DMS79 treated with DMSO at 0.1 percent for 48 hours (cell line): ENCODE results near the gene STK10.

Experiments
- DNase-seq: peaks from one replicate; lab custom pipeline; 2025; lab: John Stamatoyannopoulos, UW

Gene STK10

GRCh38 chr5:172142709-172143215 lies 45.3 kb downstream of the STK10 start:
- DNase-seq: no peak

- no peak for DNase-seq
Observed at GRCh38 chr5:172141949-172142319, 46.1 kb downstream of the STK10 start.

DNA sequence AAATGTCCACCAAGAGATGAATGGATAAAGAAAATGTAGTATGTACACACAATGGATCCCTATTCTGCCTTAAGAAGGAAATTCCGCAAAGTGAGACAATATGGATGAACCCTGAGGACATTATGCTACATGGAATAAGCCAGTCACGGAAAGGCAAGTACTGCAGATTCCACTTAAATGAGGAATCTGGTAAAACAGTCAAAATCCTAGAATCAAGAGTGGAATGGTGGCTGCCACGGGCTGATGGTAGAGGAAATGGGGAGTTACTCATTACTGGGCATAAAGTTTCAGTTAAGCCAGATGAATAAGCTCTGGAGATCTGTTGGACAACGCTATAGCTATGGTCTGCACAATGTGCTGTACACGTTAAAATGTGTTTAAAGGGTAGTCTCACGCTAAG lies 47.2 kb downstream of the STK10 start:
- DNase-seq: no peak

- no peak for DNase-seq
Observed at GRCh38 chr5:172140120-172140519, 47.9 kb downstream of the STK10 start.

- DNase-seq: no peak
Observed at GRCh38 chr5:172137046-172137445, 51.0 kb downstream of the STK10 start.

DNA sequence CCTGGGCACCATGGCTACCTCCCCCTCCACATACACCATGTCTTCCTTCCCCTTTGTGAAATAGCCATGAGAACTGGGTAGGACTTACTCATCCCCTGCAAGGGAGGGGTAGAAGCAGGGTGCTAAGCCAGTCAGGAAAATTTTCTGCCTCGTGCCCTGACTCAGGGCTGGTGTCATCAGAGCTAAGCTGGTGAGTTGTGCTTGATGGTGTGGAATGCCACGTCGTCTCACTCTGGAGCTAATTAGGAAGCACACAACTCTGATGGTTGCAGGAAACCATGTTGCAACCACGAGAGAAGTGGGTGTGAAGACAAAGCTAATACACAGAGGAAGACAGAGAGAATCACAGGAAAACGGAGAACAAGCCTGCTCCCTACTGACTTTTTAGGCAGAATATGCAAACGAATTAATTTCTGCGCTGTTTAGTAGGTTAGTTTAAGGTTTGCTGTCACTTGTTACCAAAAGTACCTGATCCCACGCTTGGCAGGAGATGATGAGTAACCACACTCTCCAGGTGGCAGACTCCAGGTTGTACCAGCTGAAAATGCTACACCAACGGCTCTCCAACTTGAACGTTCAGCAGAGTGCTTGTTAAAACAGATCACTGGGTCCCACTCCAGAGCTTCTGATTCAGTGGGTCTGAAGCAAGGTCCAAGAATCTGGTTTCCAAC lies 54.5 kb downstream of the STK10 start:
- no peak for DNase-seq

DNA sequence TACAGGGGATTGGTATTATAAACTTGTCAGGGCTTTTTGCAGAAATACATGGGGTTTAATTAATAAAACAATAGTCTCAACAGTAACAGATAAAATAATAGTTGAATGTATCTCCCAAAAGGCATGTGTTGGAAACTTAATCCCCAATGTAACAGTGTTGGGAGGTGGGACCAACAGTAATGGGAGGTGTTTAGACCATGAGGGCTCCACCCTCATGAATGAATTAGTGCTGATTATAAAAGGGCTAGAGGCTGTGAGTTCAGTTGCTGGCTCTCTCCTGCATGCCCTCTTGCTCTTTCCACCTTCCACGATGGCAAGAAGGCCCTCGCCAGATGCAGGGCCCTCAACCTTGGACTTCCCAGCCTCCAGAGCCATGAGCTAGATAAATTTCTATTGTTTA lies 56.3 kb downstream of the STK10 start:
- DNase-seq: no peak

DNA sequence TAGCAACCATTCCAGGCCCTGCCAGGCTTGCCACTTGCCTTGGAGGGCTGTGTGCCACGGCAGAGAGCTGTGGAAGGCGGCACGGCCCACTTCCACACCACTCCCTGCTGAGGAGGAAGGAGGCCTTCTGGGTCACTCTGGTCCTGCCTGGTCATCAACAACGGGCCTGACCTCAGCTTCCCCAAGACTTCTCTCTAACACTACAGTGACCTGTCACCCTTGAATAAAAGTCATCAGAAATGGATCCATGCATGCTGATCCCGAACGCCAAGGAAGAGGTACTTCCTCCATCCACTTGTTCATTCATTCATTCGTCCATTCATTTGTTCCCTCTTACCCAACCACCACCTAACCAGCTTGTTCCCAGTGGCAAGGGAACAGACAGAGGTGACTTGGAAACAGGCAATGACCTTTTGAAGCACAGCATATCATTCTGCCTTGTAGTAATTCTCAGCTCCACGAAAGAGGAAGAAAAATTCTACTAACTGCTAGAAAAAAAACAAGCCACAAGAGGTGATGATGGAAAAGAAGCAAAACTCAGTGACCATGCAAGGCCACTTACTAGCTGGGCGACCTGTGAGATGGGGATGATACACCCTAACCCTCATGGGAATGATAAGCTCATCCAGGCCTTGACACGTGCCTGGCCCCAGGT lies 58.6 kb downstream of the STK10 start:
- DNase-seq: no peak

DNA sequence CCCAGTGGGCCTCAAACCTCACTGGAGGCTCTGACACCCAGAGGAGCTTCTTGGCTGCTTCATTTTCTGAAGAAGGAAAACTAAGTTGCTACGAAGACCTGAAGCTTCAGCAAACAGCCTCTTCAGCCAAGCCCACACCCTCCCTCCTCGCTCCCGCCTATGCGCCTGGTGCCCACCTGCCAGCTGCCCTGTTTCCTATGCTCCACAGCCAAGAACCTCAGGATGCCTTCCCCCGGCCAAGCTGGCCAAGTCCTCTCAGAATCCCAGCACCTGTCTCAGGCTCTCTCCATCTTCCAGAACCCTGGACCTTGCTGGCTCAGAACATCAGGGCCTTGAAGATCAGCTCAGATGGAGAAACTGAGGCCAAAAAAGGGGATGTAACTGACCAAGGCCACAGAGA lies 60.4 kb downstream of the STK10 start:
- no peak for DNase-seq

- DNase-seq: no peak
Observed at GRCh38 chr5:172123269-172123692, 64.7 kb downstream of the STK10 start.

DNA sequence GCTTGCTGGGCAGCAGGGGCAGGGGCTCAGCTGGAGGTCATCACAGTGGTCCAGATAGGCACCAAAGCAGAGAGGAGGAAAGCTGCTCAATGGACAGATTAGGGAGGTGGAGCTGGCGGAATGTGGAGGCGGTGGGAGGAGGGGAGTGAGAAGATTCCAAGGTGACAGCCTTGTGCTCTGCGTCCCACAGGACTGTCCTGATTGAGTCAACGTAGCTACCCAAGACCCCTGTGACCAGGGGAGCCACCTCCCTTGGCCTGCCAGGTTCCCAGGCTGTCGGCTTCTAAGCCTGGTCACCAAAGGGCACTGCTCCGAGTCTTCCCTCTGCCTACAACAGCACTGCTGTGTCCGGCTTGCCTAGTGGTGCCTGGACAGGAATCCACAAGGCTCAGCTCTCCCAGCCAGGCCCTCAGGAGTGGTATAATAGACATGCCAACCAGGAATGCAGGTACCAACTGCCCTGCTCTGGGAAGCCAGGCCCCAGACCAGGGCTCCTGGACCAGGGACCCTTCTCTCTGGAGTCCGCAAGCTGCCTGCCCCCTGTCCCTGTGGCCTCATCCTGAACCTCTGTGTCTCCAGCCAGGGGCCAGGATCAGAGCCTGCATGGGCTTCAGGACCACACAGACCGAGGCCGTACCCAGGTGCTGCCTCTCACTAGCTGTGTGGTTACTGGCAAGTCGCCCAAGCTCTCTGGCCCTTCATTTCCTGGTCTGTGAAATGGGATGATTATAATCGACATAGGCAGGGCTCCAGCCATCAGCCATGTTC lies 67.9 kb downstream of the STK10 start:
- DNase-seq: no peak

DNA sequence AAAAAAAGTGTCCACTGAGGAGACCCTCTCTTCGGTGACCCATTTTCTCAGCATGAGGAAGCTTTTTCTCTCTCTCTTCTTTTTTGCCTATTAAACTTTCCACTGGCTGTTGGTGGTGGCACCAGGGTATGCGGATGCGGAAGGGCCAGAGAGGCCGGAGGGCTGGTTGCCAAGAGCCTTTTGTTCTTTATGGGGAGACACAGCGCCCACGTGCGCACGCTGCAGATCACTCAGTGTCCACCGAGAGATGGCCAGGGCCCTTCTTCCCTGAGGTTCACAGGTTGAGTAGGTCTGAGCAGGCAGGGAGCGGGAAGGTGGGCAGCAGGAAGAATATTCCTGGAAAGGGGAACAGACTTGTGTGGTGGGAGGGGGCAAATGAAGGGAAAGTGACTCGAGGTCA lies 69.1 kb downstream of the STK10 start:
- no peak for DNase-seq

DNA sequence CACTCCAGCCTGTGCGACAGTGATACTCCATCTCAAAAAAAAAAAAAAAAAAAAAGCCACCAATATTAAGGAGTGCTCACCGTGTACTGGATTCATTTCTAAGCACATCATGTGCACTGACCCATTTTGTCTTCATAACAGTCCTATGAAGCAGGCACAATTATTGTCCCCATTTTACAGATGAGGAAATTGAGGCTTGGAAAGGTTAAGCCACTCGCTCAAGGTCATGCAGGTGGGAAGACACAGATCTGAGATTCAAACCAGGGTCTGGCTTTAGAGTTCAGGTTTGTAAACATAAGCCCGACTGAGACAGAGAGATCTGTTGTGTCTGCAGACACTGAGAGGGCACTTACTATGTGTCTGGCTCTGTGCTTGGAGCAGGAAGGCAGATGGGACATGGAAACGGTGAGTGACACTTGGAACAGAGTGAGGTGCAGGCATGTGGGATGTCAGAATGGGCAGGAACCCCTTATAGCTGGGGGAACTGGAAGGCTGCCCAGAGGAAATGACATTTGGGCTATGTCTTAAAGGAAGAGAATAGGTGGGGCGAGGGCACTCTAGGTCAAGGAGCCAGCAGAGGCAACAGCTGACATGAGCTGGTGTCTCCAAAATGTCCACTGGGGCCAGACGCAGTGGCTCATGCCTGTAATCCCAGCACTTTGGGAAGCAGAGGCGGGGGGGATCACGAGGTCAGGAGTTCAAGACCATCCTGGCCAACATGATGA lies 69.9 kb downstream of the STK10 start:
- no peak for DNase-seq

GRCh38 chr5:172115541-172115982 lies 72.5 kb downstream of the STK10 start:
- DNase-seq: no peak

GRCh38 chr5:172114875-172115422 lies 73.1 kb downstream of the STK10 start:
- DNase-seq: no peak

- DNase-seq: no peak
Observed at GRCh38 chr5:172113036-172113435, 75.0 kb downstream of the STK10 start.

DNA sequence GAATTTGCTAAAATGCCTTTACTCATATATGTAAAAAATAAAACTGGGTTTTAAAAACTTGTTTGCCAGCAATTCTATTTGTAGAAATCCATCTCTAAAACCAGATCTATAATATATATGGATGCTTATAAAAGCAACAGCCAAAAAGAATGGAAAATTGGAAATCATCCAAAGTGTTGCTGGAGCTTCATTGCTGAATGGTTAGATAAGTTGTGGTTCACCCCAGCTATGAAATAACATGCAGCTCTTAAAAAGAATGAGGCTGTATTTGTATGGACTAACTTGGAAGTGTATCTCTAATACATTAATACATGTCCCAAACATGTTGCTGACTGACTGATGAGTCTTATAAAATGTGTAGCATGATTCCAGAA lies 76.2 kb downstream of the STK10 start:
- peak; percentile 28 for DNase-seq

- peak; percentile 28 for DNase-seq
Observed at GRCh38 chr5:172110921-172111851, 76.8 kb downstream of the STK10 start.

DNA sequence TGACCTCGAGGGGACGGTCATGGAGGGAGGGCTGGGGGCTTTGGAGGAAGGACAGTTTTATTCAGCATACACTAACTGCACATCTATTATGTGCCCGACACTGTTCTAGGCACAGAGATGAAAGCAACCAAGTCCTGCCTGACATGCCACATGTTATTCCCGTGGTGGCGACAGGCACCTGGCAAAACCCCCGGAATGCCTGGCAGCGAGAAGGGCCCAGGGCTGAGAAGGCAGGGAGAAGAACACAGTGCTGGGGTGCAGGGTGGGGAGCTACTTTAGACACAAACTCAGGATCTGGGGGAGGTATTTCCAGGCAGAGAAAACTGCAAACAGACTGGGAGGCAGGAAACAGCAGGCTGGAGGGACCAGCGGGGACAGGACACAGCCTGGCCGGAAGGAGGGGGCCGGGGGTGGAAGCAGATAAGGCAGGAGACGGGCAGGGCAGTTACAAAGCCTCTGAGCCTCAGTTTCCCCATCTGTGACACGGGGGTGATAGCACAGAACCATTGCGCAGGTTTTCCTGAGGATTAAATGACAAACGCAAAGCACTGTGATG lies 77.7 kb downstream of the STK10 start:
- no peak for DNase-seq

DNA sequence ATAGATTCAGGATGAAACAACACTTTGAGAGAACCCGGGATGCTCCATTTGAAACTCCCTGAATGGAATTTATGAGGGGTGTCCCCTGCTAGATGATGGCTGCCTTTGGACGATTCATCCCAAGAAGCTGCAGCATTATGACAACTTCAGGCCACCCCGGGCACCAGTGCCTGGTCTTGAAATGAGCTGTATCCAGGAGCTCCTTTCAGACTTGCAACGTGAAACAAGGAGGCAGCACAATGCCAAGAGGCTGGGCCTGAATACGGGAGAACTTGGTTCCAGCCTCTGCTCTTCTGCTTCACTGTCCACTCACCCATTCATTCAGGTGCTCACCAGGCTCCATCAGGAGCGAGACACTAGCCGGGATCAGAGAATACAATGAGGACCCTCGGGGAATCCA lies 78.3 kb downstream of the STK10 start:
- no peak for DNase-seq

DNA sequence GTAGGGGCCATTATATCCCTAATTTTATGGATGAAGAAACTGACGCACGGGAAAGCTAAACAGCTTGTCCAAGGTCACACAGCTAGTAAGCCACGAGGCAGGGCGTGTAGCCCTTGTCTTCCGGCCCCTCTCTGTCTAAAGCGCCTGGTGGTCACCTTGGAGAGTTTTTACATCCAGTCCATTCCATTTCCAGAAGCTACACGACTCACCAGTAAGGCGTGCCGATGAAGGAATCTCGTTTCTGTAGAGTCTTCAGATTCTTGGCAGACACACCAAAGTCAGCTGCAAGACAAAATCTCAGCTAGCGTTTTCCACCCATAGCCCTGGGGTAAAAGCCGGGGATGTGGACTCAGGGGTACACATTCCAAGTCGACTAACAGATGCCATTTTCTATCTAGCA lies 80.5 kb downstream of the STK10 start:
- DNase-seq: no peak
